NCI-H345 (cell line): Measurements from ENCODE around the gene DENND11.

Experiments
- DNase-seq: peaks from one replicate; lab custom pipeline; 2025; lab: John Stamatoyannopoulos, UW

DENND11 gene

GRCh38 chr7:141702047-141702567, at the start of gene DENND11:
DENND11 (minus strand) TSS chr7:141702166; CDS start chr7:141702153, 13 bp downstream.
- DNase-seq = peak; percentile 69

GRCh38 chr7:141748396-141748795, 46.4 kb upstream of the DENND11 start:
- no peak for DNase-seq

- DNase-seq = no peak
Observed at GRCh38 chr7:141744131-141744530, 42.2 kb upstream of the DENND11 start.

GRCh38 chr7:141742229-141742628, 40.3 kb upstream of the DENND11 start:
- no peak for DNase-seq

- DNase-seq = no peak
Observed at GRCh38 chr7:141739250-141739649, 37.3 kb upstream of the DENND11 start.

GRCh38 chr7:141738592-141739013, 36.6 kb upstream of the DENND11 start:
- no peak for DNase-seq

- peak; percentile 98 for DNase-seq
Observed at GRCh38 chr7:141737836-141738591, 36.0 kb upstream of the DENND11 start, which contains the start of gene SSBP1. SSBP1 (plus strand) TSS chr7:141738358; CDS start chr7:141739167, 809 bp downstream.

- DNase-seq = peak; percentile 27
Observed at GRCh38 chr7:141737118-141737835, 35.3 kb upstream of the DENND11 start.

- no peak for DNase-seq
Observed at GRCh38 chr7:141731476-141732149, 29.6 kb upstream of the DENND11 start.

- no peak for DNase-seq
Observed at GRCh38 chr7:141729020-141729419, 27.1 kb upstream of the DENND11 start.

GRCh38 chr7:141722529-141722928, 20.6 kb upstream of the DENND11 start:
- no peak for DNase-seq

GRCh38 chr7:141717450-141717849, 15.5 kb upstream of the DENND11 start:
- no peak for DNase-seq

- DNase-seq = no peak
Observed at GRCh38 chr7:141715794-141716689, 14.1 kb upstream of the DENND11 start.

GRCh38 chr7:141715018-141715417, 13.1 kb upstream of the DENND11 start:
- DNase-seq = no peak

- no peak for DNase-seq
Observed at GRCh38 chr7:141714571-141714970, 12.6 kb upstream of the DENND11 start.

- no peak for DNase-seq
Observed at GRCh38 chr7:141713890-141714289, 11.9 kb upstream of the DENND11 start.

- no peak for DNase-seq
Observed at GRCh38 chr7:141712603-141713255, 10.8 kb upstream of the DENND11 start.

GRCh38 chr7:141710301-141710700, 8.3 kb upstream of the DENND11 start:
- no peak for DNase-seq

GRCh38 chr7:141709749-141710148, 7.8 kb upstream of the DENND11 start:
- DNase-seq = no peak

- no peak for DNase-seq
Observed at GRCh38 chr7:141709318-141709717, 7.4 kb upstream of the DENND11 start.

- DNase-seq = no peak
Observed at GRCh38 chr7:141708351-141708750, 6.4 kb upstream of the DENND11 start, which contains the start of gene WEE2. WEE2 (plus strand) TSS chr7:141708353; CDS start chr7:141708759, 406 bp downstream.
